Measurements from ENCODE around the gene ACACA.

Gene ACACA

DNA sequence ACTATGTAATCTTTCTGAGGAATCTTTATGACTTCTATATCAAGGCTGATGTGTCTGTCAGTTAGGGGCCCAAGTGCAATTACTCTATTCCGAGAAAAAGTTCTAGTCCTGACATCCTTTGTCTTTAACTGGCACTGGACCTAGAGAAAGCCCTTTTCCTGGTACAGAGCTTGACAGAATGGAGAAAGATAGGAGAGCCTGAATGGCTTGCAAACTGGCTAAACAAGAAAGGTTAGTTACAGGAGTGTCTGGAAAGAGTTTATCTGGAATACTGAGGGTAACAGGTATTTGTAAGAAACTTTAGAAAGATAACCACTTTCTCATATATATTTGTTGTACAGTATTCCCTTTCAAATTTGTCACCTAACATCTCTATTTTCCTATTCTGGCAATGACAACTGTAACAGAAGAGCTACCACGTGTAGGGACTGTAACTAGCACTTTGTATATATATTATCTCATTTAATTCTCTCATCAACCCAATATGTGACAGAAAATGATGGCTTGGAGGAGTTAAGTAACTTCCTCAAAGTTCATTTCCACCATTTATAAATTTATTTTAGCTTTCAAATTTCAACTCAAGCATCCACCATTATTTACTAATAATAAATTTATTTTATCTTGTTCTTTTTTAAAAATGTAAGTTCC is 128.3 kb downstream of the ACACA start:
- POLR2A ChIA-PET (ENCODE audit: low non-redundant PET), result no interaction called here
- TF ChIP-seq, protein P1, sequence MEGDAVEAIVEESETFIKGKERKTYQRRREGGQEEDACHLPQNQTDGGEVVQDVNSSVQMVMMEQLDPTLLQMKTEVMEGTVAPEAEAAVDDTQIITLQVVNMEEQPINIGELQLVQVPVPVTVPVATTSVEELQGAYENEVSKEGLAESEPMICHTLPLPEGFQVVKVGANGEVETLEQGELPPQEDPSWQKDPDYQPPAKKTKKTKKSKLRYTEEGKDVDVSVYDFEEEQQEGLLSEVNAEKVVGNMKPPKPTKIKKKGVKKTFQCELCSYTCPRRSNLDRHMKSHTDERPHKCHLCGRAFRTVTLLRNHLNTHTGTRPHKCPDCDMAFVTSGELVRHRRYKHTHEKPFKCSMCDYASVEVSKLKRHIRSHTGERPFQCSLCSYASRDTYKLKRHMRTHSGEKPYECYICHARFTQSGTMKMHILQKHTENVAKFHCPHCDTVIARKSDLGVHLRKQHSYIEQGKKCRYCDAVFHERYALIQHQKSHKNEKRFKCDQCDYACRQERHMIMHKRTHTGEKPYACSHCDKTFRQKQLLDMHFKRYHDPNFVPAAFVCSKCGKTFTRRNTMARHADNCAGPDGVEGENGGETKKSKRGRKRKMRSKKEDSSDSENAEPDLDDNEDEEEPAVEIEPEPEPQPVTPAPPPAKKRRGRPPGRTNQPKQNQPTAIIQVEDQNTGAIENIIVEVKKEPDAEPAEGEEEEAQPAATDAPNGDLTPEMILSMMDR (conservative IDR thresholded peaks at IDR 0.05; ENCODE audit: low read depth), result no peak
- CTCF ChIA-PET, result interaction anchor here (0.6 to 0.7 kb wide), 2 partner anchors 74 to 174 kb away, joined by 3 to 4 read pairs; no protein-coding TSS in a partner anchor
- H3K27ac ChIP-seq, result no peak overlapping the region
- no peak for DNase-seq (ENCODE audit: low spot score)

DNA sequence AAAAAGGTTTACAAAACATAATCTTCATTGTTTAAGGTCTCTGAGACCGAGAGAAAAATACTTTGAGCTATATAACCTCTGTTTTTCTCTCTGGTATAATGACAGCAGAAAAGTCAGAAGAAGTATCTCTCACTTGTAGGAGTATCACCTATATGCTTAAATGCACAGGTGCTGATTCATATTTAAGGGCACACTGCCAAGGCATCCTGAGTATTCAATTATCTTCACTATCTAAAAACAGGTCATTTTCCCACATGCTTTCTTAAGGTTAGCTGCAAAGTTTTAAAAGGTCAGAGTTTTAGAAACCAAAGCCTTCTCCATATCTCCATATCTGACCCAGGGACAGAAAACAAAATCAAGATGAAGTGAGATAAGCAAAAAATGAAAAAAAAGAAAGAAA is 130.2 kb downstream of the ACACA start:
- TF ChIP-seq, protein P1 (conservative IDR thresholded peaks at IDR 0.05; ENCODE audit: low read depth), result no peak
- peak; percentile 49 for DNase-seq (ENCODE audit: low spot score)
- H3K27ac ChIP-seq, result no peak overlapping the region
- CTCF ChIA-PET, result interaction anchor here (1.2 kb wide), 1 partner anchor 97 kb away, joined by 3 read pairs; no protein-coding TSS in a partner anchor
- POLR2A ChIA-PET (ENCODE audit: low non-redundant PET), result interaction anchor here (0.7 kb wide), 1 partner anchor 10 kb away, joined by 4 read pairs; no protein-coding TSS in a partner anchor

DNA sequence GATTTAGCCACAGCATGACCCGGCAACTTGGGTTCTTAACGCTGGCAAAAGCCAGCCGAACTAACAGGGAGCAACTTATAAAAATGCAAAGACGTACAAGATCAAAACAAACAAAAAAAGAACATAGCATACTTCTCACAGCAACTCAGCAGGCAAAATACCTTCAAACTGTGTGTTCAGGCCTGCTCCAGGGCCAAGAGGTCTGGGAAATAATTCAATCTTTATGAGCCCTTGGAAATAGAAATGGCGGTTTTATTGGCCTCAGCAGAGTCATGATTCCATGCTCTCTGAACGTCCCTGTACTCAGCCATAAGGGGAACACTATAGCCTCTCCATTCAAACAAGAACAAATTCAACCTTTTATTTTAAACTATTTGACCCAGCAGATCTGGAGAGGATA is 132.2 kb downstream of the ACACA start:
- ChIA-PET CTCF (no interaction called here), POLR2A (ENCODE audit: low non-redundant PET) (no interaction called here)
- TF ChIP-seq, protein P1 (conservative IDR thresholded peaks at IDR 0.05; ENCODE audit: low read depth), result no peak
- no peak for DNase-seq (ENCODE audit: low spot score)
- no peak overlapping the region for H3K27ac ChIP-seq

DNA sequence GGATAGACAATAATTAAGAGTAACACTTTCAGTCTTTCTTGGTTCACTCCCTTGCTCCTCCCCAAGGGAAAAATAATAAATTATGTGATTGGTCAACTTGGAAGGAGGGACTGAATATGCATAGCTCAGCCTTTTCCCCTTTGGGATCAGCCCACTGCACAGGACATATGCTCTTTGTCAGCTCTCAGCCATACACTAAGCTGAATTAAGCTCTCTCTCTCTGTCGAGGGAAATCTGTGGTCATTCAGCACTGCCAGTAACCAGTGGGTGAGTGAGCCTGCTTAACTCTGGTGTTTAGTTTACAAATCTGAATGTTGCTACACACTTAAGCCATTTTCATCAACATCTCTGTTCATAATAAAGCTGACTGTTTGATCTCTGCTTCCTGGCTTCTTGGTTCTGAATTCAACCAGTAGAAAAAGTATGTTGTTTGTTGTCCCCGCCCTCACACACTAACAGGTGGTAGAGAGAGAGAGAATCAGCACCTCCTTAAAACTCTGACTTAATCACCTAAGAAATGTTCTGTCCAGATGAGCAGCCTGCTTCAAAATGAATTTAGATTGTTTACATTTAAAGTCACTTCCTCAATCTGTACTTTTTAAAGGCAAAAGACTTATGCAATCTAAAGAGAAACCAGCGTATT is 133.1 kb downstream of the ACACA start:
- CTCF ChIA-PET, result interaction anchor here (0.9 to 1.8 kb wide), 2 partner anchors 18 to 34 kb away, joined by 3 to 8 read pairs; no protein-coding TSS in a partner anchor
- POLR2A ChIA-PET (ENCODE audit: low non-redundant PET), result no interaction called here

DNA sequence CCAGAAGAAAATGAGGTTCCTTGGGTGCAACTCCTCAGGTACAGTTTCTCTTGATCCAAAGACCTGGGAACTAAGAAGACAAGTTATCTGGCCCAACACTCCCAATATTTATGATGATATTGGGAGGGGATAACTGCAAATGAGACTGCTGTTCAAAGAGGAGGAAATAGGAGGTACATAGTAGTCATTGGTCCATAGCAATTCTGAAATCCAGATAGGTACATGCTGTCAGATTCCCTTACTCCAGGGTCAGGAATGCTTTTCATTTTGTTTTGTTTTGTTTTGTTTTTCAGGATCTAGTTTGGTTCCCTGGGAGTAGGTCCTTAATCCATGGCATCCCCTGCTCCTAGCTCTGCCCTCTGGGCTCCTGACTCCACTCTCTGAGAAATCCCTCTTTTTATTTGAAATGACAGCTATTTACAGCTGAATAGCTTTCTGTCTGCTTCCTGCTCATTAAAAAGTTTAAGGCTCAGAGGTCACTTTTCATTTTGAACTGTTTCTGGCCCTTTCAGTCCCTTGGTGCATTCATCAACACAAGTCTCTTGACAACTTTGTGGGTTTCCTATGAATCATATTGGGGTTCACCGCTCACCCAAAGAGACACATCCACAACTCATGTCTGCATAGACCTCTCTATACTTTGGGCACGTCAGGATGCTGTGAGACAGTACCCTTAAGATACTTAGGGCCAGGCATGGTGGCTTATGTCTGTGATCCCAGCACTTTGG is 141.0 kb downstream of the ACACA start:
- ChIA-PET CTCF (no interaction called here), POLR2A (ENCODE audit: low non-redundant PET) (no interaction called here)
- no peak overlapping the region for H3K27ac ChIP-seq
- no peak for DNase-seq (ENCODE audit: low spot score)
- TF ChIP-seq, protein P1 (conservative IDR thresholded peaks at IDR 0.05; ENCODE audit: low read depth), result no peak

More for the DNA sequence above, 133.1 kb downstream of the ACACA start:
- peak; percentile 29 for DNase-seq (ENCODE audit: low spot score)
- TF ChIP-seq, protein P1 (conservative IDR thresholded peaks at IDR 0.05; ENCODE audit: low read depth), result no peak
- H3K27ac ChIP-seq, result no peak overlapping the region

DNA sequence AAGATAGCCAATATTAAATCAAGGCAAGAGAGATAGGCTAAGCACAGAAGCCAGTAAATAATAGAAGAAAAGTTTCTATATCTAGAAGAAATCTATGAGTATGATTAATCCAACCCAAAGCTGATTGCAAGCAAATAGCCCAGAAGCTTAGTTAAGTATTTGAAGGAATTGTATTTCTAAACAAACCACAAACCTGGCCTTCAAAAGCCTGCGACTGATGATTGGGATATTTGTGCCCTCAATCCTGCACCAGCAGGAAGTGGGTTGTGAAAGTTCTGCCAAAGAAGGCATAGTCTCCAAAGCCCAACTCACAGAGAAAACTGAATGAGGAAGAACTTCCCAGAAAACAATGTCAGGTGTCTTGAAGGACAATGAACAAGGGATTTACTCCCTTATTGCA is 145.3 kb downstream of the ACACA start:
- CTCF ChIA-PET, result interaction anchor here (0.6 kb wide), 1 partner anchor 1706 kb away, joined by 3 read pairs; the partner anchor contains the start of gene FBXO47
- TF ChIP-seq, protein P1 (conservative IDR thresholded peaks at IDR 0.05; ENCODE audit: low read depth), result no peak
- no peak overlapping the region for H3K27ac ChIP-seq
- DNase-seq (ENCODE audit: low spot score), result no peak
- POLR2A ChIA-PET (ENCODE audit: low non-redundant PET), result no interaction called here
